GM12878 (cell line): ENCODE results near the gene HDAC9. TPM values are rescaled to one million over a fixed set of nuclear protein-coding genes. Genes with fewer than 3 reads are reported as not detected.

Source experiments
- CHD1 ChIP-seq: IDR thresholded peaks from 2 replicates; pipeline ENCODE4 v1.6.1; 2012; ENCODE audit warnings: low read depth, low read length, improper control_type of control experiment
- CHD2 ChIP-seq: IDR thresholded peaks from 2 replicates; pipeline ENCODE4 v1.6.1; 2011; ENCODE audit warnings: low read depth, low read length, improper control_type of control experiment, borderline replicate concordance
- EED ChIP-seq: sonication (generic); IDR thresholded peaks from 2 replicates; pipeline ENCODE4 v1.6.1; 2016; ENCODE audit warnings: antibody characterized with exemption, low read depth
- HDAC2 ChIP-seq: fragments of 200-600 bp; sonication (generic); IDR thresholded peaks from 2 replicates; pipeline ENCODE4 v1.6.1; 2017
- KDM1A ChIP-seq: fragments of 200-600 bp; sonication (generic); IDR thresholded peaks from 2 replicates; pipeline ENCODE4 v1.6.1; 2016; ENCODE audit warnings: borderline replicate concordance
- LARP7 ChIP-seq: fragments of 450-650 bp; IDR thresholded peaks from 2 replicates; pipeline ENCODE4 v1.6.1; 2017; ENCODE audit warnings: mild to moderate bottlenecking
- MXI1 ChIP-seq: fragments of 150-350 bp; IDR thresholded peaks from 2 replicates; pipeline ENCODE4 v1.6.1; 2011; ENCODE audit warnings: low read depth, mild to moderate bottlenecking, inconsistent platforms, low read length, improper control_type of control experiment
- NBN ChIP-seq: fragments of 450-650 bp; IDR thresholded peaks from 2 replicates; pipeline ENCODE4 v1.6.1; 2016
- NFXL1 ChIP-seq: fragments of 450-650 bp; IDR thresholded peaks from 2 replicates; pipeline ENCODE4 v1.6.1; 2017; ENCODE audit warnings: antibody characterized with exemption, mild to moderate bottlenecking, borderline replicate concordance
- NFYA ChIP-seq: IDR thresholded peaks from 2 replicates; pipeline ENCODE4 v1.6.1; 2011; ENCODE audit warnings: low read depth, mild to moderate bottlenecking, low read length, improper control_type of control experiment, borderline replicate concordance
- NR2C1 ChIP-seq: fragments of 450-650 bp; IDR thresholded peaks from 2 replicates; pipeline ENCODE4 v1.6.1; 2017; ENCODE audit warnings: antibody characterized with exemption, mild to moderate bottlenecking, moderate library complexity
- RUNX3 ChIP-seq: IDR thresholded peaks from 2 replicates; pipeline ENCODE4 v1.6.1; 2012; ENCODE audit warnings: low read length, inconsistent platforms
- SP1 ChIP-seq: IDR thresholded peaks from one replicate; pipeline ENCODE4 v1.6.1; 2011; ENCODE audit warnings: low read depth, low read length
- SUZ12 ChIP-seq: fragments of 200-600 bp; sonication (generic); IDR thresholded peaks from one replicate; pipeline ENCODE4 v1.6.1; 2018; ENCODE audit warnings: antibody characterized with exemption, mild to moderate bottlenecking; ENCODE audit not compliant: unreplicated experiment
- TCF12 ChIP-seq: IDR thresholded peaks from 2 replicates; pipeline ENCODE4 v1.6.1; 2011; ENCODE audit warnings: low read depth, mild to moderate bottlenecking, low read length
- polyA plus RNA-seq, 11 experiments: library from polyadenylated mRNA; depleted of rRNA in 4 of 11; unstranded in 6 of 11; stranded (reverse) in 5 of 11; fragments of >200 nt; fragmentation: Nextera tagmentation in 4 of 11; fragmentation: Illumina TruSeq in 1 of 11; extraction: Ambion mirVana in 4 of 11; extraction: Trizol in 1 of 11; gene quantifications; 1 replicate in 1 of 11; 2 replicates in 10 of 11; pipeline versions ENCODE4 v1.2.1 to v1.2.3, GENCODE V29; 2011 to 2016; ENCODE audit warnings: inconsistent platforms in 2 of 11, missing spikeins in 2 of 11, low read depth in 1 of 11
- total RNA-seq, 4 experiments: library from RNA; depleted of rRNA in 3 of 4; stranded (reverse); fragments of >200 nt in 3 of 4; fragmentation: Illumina TruSeq in 1 of 4; extraction: Trizol in 1 of 4; gene quantifications; 2 replicates each; pipeline versions ENCODE4 v1.2.1 to v1.2.3, GENCODE V29; 2013 to 2021
- TF ChIP-seq, protein P1 (sequence below): fragments of 450-650 bp; IDR thresholded peaks from 2 replicates; pipeline ENCODE4 v1.6.1; 2016; ENCODE audit warnings: mild to moderate bottlenecking, moderate library complexity, borderline replicate concordance
- TF ChIP-seq, protein P2 (sequence below): fragments of 450-650 bp; IDR thresholded peaks from 2 replicates; pipeline ENCODE4 v1.6.1; 2017; ENCODE audit warnings: mild to moderate bottlenecking, moderate library complexity
- TF ChIP-seq, protein P3 (sequence below): IDR thresholded peaks from 2 replicates; pipeline ENCODE4 v1.6.1; 2012; ENCODE audit warnings: low read depth, low read length, improper control_type of control experiment
- TF ChIP-seq, protein P4 (sequence below): IDR thresholded peaks from 2 replicates; pipeline ENCODE4 v1.6.1; 2011; ENCODE audit warnings: low read depth, mild to moderate bottlenecking, low read length, moderate library complexity, borderline replicate concordance; ENCODE audit errors: extremely low read depth
- TF ChIP-seq, protein P5 (sequence below): fragments of 450-650 bp; conservative IDR thresholded peaks from 2 replicates; pipeline ENCODE4 v1.6.1; 2017; ENCODE audit warnings: mild to moderate bottlenecking, moderate library complexity

Gene HDAC9
- total and polyA plus RNA-seq, 10 of the 15 experiments (the other 5 are each of a cell fraction or from before 2014, with no cell fraction given): 0.73 to 12.8 (median 0.92) TPM

DNA sequence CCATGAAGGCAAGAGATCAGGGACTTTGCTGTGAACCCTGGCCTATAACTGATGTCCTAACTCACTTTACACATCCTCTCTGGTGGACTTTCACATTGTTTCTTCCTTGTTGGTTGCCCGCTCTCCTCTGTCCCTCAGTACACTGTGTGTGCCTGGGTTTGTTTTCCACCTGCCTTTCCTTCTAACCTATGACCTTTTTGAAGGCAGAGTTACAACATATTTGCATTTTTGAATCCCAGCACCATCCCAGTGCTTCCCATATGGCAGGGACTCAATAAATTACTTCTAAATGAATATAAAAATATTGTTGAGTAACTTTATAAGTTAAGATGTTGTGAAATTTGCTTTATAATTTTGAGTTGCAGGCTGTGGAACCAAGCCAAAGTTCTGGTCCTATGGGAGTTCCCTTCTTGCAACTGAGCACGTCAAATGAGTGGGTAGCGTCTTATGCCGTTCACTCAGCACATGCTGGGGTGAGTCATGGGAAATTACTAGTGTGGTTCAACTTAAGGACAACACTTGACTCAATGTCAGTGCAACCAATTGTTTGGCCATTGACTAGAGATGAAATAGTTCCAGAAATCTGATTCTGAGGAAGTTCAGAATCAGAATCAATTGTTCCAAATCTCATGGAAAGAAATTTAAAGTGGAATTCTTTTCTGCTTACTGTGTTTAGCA lies 370.9 kb downstream of the HDAC9 start (continued):
- TF ChIP-seq, protein P1, sequence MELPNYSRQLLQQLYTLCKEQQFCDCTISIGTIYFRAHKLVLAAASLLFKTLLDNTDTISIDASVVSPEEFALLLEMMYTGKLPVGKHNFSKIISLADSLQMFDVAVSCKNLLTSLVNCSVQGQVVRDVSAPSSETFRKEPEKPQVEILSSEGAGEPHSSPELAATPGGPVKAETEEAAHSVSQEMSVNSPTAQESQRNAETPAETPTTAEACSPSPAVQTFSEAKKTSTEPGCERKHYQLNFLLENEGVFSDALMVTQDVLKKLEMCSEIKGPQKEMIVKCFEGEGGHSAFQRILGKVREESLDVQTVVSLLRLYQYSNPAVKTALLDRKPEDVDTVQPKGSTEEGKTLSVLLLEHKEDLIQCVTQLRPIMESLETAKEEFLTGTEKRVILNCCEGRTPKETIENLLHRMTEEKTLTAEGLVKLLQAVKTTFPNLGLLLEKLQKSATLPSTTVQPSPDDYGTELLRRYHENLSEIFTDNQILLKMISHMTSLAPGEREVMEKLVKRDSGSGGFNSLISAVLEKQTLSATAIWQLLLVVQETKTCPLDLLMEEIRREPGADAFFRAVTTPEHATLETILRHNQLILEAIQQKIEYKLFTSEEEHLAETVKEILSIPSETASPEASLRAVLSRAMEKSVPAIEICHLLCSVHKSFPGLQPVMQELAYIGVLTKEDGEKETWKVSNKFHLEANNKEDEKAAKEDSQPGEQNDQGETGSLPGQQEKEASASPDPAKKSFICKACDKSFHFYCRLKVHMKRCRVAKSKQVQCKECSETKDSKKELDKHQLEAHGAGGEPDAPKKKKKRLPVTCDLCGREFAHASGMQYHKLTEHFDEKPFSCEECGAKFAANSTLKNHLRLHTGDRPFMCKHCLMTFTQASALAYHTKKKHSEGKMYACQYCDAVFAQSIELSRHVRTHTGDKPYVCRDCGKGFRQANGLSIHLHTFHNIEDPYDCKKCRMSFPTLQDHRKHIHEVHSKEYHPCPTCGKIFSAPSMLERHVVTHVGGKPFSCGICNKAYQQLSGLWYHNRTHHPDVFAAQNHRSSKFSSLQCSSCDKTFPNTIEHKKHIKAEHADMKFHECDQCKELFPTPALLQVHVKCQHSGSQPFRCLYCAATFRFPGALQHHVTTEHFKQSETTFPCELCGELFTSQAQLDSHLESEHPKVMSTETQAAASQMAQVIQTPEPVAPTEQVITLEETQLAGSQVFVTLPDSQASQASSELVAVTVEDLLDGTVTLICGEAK: no peak
- TF ChIP-seq TCF12 (no peak), RUNX3 (peak; percentile 52; the same call in 1 of the 2 replicates), NBN (no peak), NR2C1 (0 out of 2 replicates have a peak, but pooled peaks have one; percentile 13), SP1 (no peak), HDAC2 (no peak), SUZ12 (no peak), KDM1A (no peak), CHD2 (no peak), NFXL1 (no peak), LARP7 (no peak), EED (no peak), NFYA (no peak), MXI1 (no peak), CHD1 (no peak)
- TF ChIP-seq, protein P2, sequence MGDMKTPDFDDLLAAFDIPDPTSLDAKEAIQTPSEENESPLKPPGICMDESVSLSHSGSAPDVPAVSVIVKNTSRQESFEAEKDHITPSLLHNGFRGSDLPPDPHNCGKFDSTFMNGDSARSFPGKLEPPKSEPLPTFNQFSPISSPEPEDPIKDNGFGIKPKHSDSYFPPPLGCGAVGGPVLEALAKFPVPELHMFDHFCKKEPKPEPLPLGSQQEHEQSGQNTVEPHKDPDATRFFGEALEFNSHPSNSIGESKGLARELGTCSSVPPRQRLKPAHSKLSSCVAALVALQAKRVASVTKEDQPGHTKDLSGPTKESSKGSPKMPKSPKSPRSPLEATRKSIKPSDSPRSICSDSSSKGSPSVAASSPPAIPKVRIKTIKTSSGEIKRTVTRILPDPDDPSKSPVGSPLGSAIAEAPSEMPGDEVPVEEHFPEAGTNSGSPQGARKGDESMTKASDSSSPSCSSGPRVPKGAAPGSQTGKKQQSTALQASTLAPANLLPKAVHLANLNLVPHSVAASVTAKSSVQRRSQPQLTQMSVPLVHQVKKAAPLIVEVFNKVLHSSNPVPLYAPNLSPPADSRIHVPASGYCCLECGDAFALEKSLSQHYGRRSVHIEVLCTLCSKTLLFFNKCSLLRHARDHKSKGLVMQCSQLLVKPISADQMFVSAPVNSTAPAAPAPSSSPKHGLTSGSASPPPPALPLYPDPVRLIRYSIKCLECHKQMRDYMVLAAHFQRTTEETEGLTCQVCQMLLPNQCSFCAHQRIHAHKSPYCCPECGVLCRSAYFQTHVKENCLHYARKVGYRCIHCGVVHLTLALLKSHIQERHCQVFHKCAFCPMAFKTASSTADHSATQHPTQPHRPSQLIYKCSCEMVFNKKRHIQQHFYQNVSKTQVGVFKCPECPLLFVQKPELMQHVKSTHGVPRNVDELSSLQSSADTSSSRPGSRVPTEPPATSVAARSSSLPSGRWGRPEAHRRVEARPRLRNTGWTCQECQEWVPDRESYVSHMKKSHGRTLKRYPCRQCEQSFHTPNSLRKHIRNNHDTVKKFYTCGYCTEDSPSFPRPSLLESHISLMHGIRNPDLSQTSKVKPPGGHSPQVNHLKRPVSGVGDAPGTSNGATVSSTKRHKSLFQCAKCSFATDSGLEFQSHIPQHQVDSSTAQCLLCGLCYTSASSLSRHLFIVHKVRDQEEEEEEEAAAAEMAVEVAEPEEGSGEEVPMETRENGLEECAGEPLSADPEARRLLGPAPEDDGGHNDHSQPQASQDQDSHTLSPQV: no peak
- TF ChIP-seq, protein P3, sequence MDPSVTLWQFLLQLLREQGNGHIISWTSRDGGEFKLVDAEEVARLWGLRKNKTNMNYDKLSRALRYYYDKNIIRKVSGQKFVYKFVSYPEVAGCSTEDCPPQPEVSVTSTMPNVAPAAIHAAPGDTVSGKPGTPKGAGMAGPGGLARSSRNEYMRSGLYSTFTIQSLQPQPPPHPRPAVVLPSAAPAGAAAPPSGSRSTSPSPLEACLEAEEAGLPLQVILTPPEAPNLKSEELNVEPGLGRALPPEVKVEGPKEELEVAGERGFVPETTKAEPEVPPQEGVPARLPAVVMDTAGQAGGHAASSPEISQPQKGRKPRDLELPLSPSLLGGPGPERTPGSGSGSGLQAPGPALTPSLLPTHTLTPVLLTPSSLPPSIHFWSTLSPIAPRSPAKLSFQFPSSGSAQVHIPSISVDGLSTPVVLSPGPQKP: no peak
- TF ChIP-seq, protein P4, sequence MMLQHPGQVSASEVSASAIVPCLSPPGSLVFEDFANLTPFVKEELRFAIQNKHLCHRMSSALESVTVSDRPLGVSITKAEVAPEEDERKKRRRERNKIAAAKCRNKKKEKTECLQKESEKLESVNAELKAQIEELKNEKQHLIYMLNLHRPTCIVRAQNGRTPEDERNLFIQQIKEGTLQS: no peak
- TF ChIP-seq, protein P5, sequence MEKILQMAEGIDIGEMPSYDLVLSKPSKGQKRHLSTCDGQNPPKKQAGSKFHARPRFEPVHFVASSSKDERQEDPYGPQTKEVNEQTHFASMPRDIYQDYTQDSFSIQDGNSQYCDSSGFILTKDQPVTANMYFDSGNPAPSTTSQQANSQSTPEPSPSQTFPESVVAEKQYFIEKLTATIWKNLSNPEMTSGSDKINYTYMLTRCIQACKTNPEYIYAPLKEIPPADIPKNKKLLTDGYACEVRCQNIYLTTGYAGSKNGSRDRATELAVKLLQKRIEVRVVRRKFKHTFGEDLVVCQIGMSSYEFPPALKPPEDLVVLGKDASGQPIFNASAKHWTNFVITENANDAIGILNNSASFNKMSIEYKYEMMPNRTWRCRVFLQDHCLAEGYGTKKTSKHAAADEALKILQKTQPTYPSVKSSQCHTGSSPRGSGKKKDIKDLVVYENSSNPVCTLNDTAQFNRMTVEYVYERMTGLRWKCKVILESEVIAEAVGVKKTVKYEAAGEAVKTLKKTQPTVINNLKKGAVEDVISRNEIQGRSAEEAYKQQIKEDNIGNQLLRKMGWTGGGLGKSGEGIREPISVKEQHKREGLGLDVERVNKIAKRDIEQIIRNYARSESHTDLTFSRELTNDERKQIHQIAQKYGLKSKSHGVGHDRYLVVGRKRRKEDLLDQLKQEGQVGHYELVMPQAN: no peak
